ENCODE measurements around the gene CTSW. TPM values are rescaled to one million over a fixed set of nuclear protein-coding genes. Genes with fewer than 3 reads are reported as not detected.

CTSW gene
- total RNA-seq, 1 donor from 2014 or later, result not detected

DNA sequence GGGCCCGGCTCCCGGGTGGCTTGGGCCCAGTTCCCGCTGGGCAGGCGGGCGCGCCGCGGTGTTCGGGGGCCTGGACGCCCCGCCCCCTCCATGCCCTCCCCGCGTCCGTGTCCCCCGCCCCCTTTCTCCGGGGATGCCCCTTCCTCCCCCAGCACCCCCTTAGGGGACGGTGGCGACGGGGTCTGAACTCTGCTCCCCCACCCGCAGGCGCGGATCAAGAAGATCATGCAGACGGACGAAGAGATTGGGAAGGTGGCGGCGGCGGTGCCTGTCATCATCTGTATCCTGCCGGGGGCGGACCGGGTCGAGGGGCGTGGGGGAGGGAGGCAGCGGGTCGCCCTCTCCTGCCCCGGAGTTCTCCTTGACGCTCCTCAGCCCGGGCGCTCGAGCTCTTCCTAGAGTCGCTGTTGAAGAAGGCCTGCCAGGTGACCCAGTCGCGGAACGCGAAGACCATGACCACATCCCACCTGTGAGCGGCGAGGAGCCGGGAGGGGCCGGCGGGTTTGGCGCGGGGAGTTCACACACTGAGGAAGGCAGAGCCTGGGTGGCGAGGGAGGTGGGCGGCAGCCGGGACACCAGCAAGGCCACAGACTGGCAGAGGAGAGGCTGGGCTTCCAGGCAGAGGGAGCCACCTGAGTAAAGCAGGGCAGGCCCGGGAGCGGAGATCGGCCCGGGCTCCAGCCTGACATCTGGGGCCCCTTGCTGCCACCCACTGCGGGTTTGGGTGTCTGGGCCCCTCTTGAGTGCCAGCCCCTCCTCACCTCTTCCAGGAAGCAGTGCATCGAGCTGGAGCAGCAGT, 40.1 kb downstream of the CTSW start:
- no peak for FAIRE-seq

DNA sequence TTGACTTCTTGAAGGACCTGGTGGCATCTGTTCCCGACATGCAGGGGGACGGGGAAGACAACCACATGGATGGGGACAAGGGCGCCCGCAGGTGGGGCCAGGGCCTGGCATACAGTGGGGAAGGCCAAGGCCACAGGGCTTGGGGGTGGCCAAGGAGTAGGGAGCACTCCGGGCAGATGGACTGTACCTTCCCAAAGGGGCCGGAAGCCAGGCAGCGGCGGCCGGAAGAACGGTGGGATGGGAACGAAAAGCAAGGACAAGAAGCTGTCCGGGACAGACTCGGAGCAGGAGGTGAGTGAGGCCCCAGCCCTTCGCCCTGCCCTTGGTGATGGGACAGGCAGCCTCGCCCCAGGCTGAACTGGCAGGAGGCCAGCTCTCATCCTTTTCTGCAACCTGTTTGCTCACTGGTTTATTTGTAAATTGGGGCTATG, 40.8 kb downstream of the CTSW start:
- DNase-seq (ENCODE audit: low spot score in 2 of 2) (no peak), FAIRE-seq (no peak)

More for the DNA sequence above, 40.1 kb downstream of the CTSW start:
- DNase-seq (ENCODE audit: low spot score in 2 of 2), result peak in 1 of 2 donors; percentile 50

DNA sequence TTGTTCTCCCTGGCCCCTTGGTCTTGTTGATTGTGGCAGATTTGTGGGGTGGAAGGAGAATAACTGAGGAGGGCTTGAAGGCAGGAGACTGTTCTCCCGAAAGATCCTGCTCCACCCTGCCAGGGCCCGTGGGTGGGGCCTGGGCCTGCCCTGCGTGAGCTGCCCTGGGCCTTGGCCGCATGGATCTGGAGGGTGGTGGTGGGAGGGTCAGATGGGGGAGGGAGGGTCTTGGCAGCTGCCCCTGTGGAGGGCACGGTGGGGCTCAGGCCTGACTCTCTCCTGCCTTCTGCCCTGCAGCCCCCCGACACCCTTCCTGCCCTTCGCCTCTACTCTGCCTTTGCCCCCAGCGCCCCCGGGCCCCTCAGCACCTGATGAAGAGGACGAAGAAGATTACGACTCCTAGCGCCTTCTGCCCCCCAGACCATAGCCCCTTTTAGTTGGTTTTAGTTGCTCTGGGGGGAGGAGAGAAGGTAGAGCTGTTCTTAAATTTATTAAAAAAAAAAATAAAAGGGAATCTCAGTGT, 41.5 kb downstream of the CTSW start:
- no peak for FAIRE-seq
- no peak for DNase-seq (ENCODE audit: low spot score in 2 of 2)

DNA sequence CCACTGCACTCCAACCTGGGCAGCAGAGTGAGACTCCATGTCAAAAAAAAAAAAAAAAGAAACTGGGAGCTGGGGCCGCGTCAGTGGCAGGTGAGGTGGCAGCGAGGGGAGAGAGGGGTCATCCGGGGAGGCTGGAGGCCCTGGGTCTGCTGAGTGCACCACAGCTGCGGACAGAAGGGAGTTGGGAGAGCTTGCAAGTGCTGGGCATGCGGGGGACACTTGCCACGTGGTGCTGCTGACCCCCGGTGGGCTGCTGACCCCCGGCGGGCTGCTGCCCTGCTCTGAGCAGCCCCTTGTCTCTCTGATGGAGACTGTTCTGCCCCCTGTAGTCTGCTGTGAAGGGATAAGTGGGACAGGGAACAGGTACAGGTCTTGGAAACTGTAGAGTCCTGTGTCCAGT, 42.2 kb downstream of the CTSW start:
- DNase-seq (ENCODE audit: low spot score in 2 of 2) (no peak), FAIRE-seq (no peak)

DNA sequence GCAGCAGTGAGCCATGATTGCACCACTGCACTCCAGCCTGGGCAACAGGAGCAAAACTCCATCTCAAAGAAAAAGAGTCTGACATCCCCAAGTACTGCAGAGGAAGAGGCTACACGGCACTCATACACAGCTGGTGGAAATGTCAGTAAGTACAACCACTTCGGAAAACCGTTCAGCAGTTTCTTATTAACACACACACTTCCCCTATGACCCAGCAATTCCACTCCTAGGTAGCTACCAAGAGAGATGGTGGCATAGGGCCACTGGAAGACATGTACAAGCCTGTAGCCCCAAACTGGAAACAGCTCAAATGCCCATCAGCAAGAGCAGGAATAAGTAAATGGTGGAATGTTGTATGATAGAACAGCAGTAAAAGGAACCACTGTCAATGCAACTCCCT, 42.9 kb downstream of the CTSW start:
- DNase-seq (ENCODE audit: low spot score in 2 of 2) (no peak), FAIRE-seq (no peak)

DNA sequence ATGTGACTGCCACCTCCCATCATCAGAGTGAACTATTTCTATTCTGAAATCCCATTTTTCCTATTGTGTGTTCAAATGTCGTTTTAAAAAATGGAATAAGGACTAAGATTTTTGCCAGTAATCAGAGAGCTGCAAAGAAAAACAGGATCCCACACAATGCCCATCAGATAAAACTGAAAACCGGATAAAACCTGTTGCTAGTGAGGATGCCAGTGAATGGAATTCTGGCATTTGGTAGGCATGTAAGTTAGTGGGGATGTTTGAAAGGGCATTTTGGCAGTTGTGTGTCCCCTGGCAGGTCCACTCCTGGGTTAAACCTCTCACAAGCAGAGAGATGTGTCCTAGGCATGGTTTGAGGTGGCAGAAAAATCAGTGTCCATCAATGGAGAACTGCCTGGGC, 45.8 kb downstream of the CTSW start:
- FAIRE-seq (no peak), DNase-seq (ENCODE audit: low spot score in 2 of 2) (no peak)

- FAIRE-seq, result no peak
- DNase-seq (ENCODE audit: low spot score in 2 of 2), result no peak
Observed at GRCh38 chr11:65927904-65928397, 48.3 kb downstream of the CTSW start.

- FAIRE-seq, result no peak
- DNase-seq (ENCODE audit: low spot score in 2 of 2), result no peak
Observed at GRCh38 chr11:65928667-65929066, 49.0 kb downstream of the CTSW start.

- no peak for DNase-seq (ENCODE audit: low spot score in 2 of 2)
- no peak for FAIRE-seq
Observed at GRCh38 chr11:65931773-65932557, 52.3 kb downstream of the CTSW start.

- FAIRE-seq (no peak), DNase-seq (ENCODE audit: low spot score in 2 of 2) (no peak)
Observed at GRCh38 chr11:65932558-65932919, 52.9 kb downstream of the CTSW start.

Other genes with a start within 250 kb of the CTSW start
- 3.7 TPM for gene SIPA1, start 241.7 kb upstream of the CTSW start, total RNA-seq
- gene RELA, start 216.9 kb upstream of the CTSW start, total RNA-seq, result 16.3 TPM
- 61.1 TPM for gene KAT5, start 167.6 kb upstream of the CTSW start, total RNA-seq
- 9.4 TPM for gene RNASEH2C, start 159.0 kb upstream of the CTSW start, total RNA-seq
- gene AP5B1, start 98.9 kb upstream of the CTSW start, total RNA-seq, result 4.1 TPM
- gene OVOL1, start 92.8 kb upstream of the CTSW start, total RNA-seq, result under 0.01 TPM
- 6.1 TPM for gene SNX32, start 45.9 kb upstream of the CTSW start, total RNA-seq
- 613 TPM for gene CFL1, start 21.7 kb upstream of the CTSW start, total RNA-seq
- gene MUS81, start 19.4 kb upstream of the CTSW start, total RNA-seq, result 42.8 TPM
- gene EFEMP2, start 7.0 kb upstream of the CTSW start, total RNA-seq, result 13.0 TPM
- gene FIBP, start 8.6 kb downstream of the CTSW start, total RNA-seq, result 154 TPM
- 12.2 TPM for gene CCDC85B, start 10.8 kb downstream of the CTSW start, total RNA-seq
- not detected for gene FOSL1, start 20.6 kb downstream of the CTSW start, total RNA-seq
- 11.8 TPM for gene C11orf68, start 39.2 kb downstream of the CTSW start, total RNA-seq
- gene DRAP1, start 39.6 kb downstream of the CTSW start, total RNA-seq, result 113 TPM
- not detected for gene TSGA10IP, start 65.6 kb downstream of the CTSW start, total RNA-seq
- gene SART1, start 81.9 kb downstream of the CTSW start, total RNA-seq, result 44.8 TPM
- 22.0 TPM for gene EIF1AD, start 122.3 kb downstream of the CTSW start, total RNA-seq
- gene BANF1, start 122.7 kb downstream of the CTSW start, total RNA-seq, result 25.3 TPM
- gene CST6, start 132.2 kb downstream of the CTSW start, total RNA-seq, result not detected
- gene CATSPER1, start 146.6 kb downstream of the CTSW start, total RNA-seq, result not detected
- 10.6 TPM for gene GAL3ST3, start 169.3 kb downstream of the CTSW start, total RNA-seq
- 90.9 TPM for gene SF3B2, start 172.5 kb downstream of the CTSW start, total RNA-seq
- gene PACS1, start 190.4 kb downstream of the CTSW start, total RNA-seq, result 29.3 TPM

Data from frontal cortex (tissue), 4 donors.